HepG2 (cell line): ENCODE results near the gene SERPINB10. TPM values are rescaled to one million over a fixed set of nuclear protein-coding genes. Genes with fewer than 3 reads are reported as not detected.

Experiments used
- AGO1 ChIP-seq: fragments of 200-400 bp; formaldehyde crosslinking; IDR thresholded peaks from 2 replicates; pipeline ENCODE4 v1.6.1; 2017; ENCODE audit warnings: mild to moderate bottlenecking, low read depth, low read length, moderate library complexity; ENCODE audit not compliant: poor library complexity, severe bottlenecking
- BRCA1 ChIP-seq: sonication (generic); formaldehyde crosslinking; IDR thresholded peaks from 2 replicates; pipeline ENCODE4 v1.4.0; 2020; ENCODE audit warnings: missing genetic modification reagents
- DRAP1 ChIP-seq: IDR thresholded peaks from 2 replicates; pipeline ENCODE4 v1.6.1; 2016; ENCODE audit warnings: missing genetic modification reagents, missing compliant biosample characterization
- EED ChIP-seq: sonication (generic); formaldehyde crosslinking; IDR thresholded peaks from 2 replicates; pipeline ENCODE4 v1.5.0; 2020; ENCODE audit warnings: mild to moderate bottlenecking, missing genetic modification reagents
- FOXC1 ChIP-seq: sonication (generic); formaldehyde crosslinking; IDR thresholded peaks from 2 replicates; pipeline ENCODE4 v1.8.0; 2022; ENCODE audit warnings: mild to moderate bottlenecking, missing genetic modification reagents, borderline replicate concordance
- GABPB1 ChIP-seq: IDR thresholded peaks from 2 replicates; pipeline ENCODE4 v1.6.1; 2016; ENCODE audit warnings: mild to moderate bottlenecking, missing genetic modification reagents, moderate library complexity, missing compliant biosample characterization
- HINFP ChIP-seq: sonication (generic); formaldehyde crosslinking; IDR thresholded peaks from 2 replicates; pipeline ENCODE4 v1.4.0; 2020; ENCODE audit warnings: low read depth, mild to moderate bottlenecking, missing genetic modification reagents
- IKZF4 ChIP-seq: sonication (generic); formaldehyde crosslinking; IDR thresholded peaks from 2 replicates; pipeline ENCODE4 v1.5.1; 2020; ENCODE audit warnings: borderline replicate concordance, mild to moderate bottlenecking, low read depth, missing genetic modification reagents; ENCODE audit errors: not compliant biosample characterization
- MXI1 ChIP-seq: IDR thresholded peaks from 3 replicates; pipeline ENCODE4 v1.6.1; 2012; ENCODE audit warnings: low read depth, low read length, inconsistent platforms, borderline replicate concordance
- PCBP1 ChIP-seq: fragments of 200-400 bp; formaldehyde crosslinking; IDR thresholded peaks from 2 replicates; pipeline ENCODE4 v1.6.1; 2017; ENCODE audit warnings: mild to moderate bottlenecking, low read depth, low read length, borderline replicate concordance
- RBFOX2 ChIP-seq: fragments of 200-400 bp; formaldehyde crosslinking; IDR thresholded peaks from 2 replicates; pipeline ENCODE4 v1.6.1; 2017; ENCODE audit warnings: low read depth, mild to moderate bottlenecking, low read length
- SALL1 ChIP-seq: sonication (generic); formaldehyde crosslinking; IDR thresholded peaks from 2 replicates; pipeline ENCODE4 v1.8.0; 2022; ENCODE audit warnings: mild to moderate bottlenecking, missing genetic modification reagents
- SMYD3 ChIP-seq: sonication (generic); formaldehyde crosslinking; IDR thresholded peaks from 2 replicates; pipeline ENCODE4 v1.8.1; 2023; ENCODE audit warnings: mild to moderate bottlenecking, missing genetic modification reagents
- TRAFD1 ChIP-seq: sonication (generic); formaldehyde crosslinking; IDR thresholded peaks from 2 replicates; pipeline ENCODE4 v1.5.1; 2020; ENCODE audit warnings: missing genetic modification reagents, mild to moderate bottlenecking, borderline replicate concordance
- ZFP36L1 ChIP-seq: sonication (generic); formaldehyde crosslinking; IDR thresholded peaks from 2 replicates; pipeline ENCODE4 v1.8.0; 2022; ENCODE audit warnings: mild to moderate bottlenecking, missing genetic modification reagents, moderate library complexity
- ZNF124 ChIP-seq: sonication (generic); formaldehyde crosslinking; IDR thresholded peaks from 2 replicates; pipeline ENCODE4 v1.4.0; 2020; ENCODE audit warnings: missing genetic modification reagents
- ZNF362 ChIP-seq: sonication (generic); formaldehyde crosslinking; IDR thresholded peaks from 2 replicates; pipeline ENCODE4 v1.4.0; 2020; ENCODE audit warnings: missing genetic modification reagents, mild to moderate bottlenecking, borderline replicate concordance
- ZNF510 ChIP-seq: sonication (generic); formaldehyde crosslinking; IDR thresholded peaks from 2 replicates; pipeline ENCODE4 v1.4.0; 2020; ENCODE audit warnings: low read depth, mild to moderate bottlenecking, missing genetic modification reagents
- ZNF687 ChIP-seq: sonication (generic); formaldehyde crosslinking; IDR thresholded peaks from 2 replicates; pipeline ENCODE4 v1.5.1; 2020; ENCODE audit warnings: mild to moderate bottlenecking, missing genetic modification reagents, moderate library complexity
- ZNF75D ChIP-seq: sonication (generic); formaldehyde crosslinking; IDR thresholded peaks from 2 replicates; pipeline ENCODE4 v1.8.1; 2023; ENCODE audit warnings: missing genetic modification reagents, mild to moderate bottlenecking, borderline replicate concordance
- polyA plus RNA-seq, 8 experiments: library from polyadenylated mRNA; depleted of rRNA in 3 of 8; stranded (reverse) in 7 of 8; unstranded in 1 of 8; fragments of >200 nt; fragmentation: Illumina TruSeq in 4 of 8; extraction: Trizol in 4 of 8; gene quantifications; 2 replicates each; pipeline versions ENCODE4 v1.2.1 to v1.2.3, GENCODE V29; 2011 to 2016; ENCODE audit warnings: low read depth in 4 of 8, missing spikeins in 1 of 8, mixed read lengths in 1 of 8; ENCODE audit not compliant: insufficient read depth in 1 of 8
- total RNA-seq, 5 experiments: library from RNA; depleted of rRNA; stranded (reverse); fragments of >200 nt; fragmentation: Illumina TruSeq; extraction: Trizol; gene quantifications; 2 replicates each; pipeline ENCODE4 v1.2.3, GENCODE V29; 2016; ENCODE audit warnings: low read depth in 1 of 5

SERPINB10 gene
- total and polyA plus RNA-seq, 2 of the 13 experiments (the other 11 are each of a cell fraction or from before 2014, with no cell fraction given): not detected

- TF ChIP-seq RBFOX2: no peak
- no peak for TF ChIP-seq ZNF75D (CRISPR knock-in tag)
- no peak for TF ChIP-seq TRAFD1 (CRISPR knock-in tag)
- no peak for TF ChIP-seq MXI1
- no peak for TF ChIP-seq ZNF362
- peak; percentile 80 for TF ChIP-seq GABPB1
- peak; percentile 52; the same call in 1 of the 2 replicates for TF ChIP-seq HINFP (CRISPR knock-in tag)
- TF ChIP-seq FOXC1: no peak
- TF ChIP-seq ZNF510 (CRISPR knock-in tag): no peak
- 0 out of 2 replicates have a peak, but pooled peaks have one; percentile 9 for TF ChIP-seq EED (CRISPR knock-in tag)
- 0 out of 2 replicates have a peak, but pooled peaks have one; percentile 29 for TF ChIP-seq PCBP1
- no peak for TF ChIP-seq SMYD3 (CRISPR knock-in tag)
- no peak for TF ChIP-seq DRAP1 (CRISPR knock-in tag)
- TF ChIP-seq ZNF687: peak; percentile 49
- TF ChIP-seq IKZF4 (CRISPR knock-in tag): no peak
- 0 out of 2 replicates have a peak, but pooled peaks have one; percentile 19 for TF ChIP-seq SALL1 (CRISPR knock-in tag)
- TF ChIP-seq ZFP36L1 (CRISPR knock-in tag): no peak
- TF ChIP-seq AGO1: no peak
- no peak for TF ChIP-seq ZNF124 (CRISPR knock-in tag)
- TF ChIP-seq BRCA1: no peak
These were observed 28.6 kb downstream of the SERPINB10 start (continued) for GRCh38 chr18:63936156-63936931.
